ENCODE data around the gene DDI2.

Gene DDI2

DNA sequence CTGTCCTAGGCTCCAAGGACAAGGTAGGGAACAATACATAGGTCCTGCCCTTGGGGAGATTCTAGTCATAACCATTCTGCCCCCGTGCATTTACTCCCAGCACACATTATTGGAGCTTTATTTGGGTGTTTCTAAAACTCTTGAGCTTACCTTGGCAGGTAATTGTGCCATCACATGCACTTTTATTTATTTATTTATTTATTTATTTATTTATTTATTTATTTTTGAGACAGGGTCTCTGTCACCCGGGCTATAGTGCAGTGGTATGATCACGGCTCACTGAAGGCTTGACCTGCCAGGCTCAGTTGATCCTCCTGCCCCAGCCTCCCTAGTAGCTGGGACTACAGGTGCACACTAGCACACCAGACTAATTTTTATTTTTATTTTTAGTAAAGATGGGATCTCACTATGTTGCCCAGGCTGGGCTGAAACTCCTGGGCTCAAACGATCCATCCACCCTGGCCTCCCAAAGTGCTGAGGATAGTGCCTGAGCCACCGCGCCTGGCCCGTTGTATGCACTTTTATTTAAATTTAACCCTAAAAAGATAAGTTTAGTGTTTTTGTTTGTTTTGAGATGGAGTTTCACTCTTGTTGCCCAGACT, 41.6 kb upstream of the DDI2 start:
- no peak overlapping the region for H3K4me3 ChIP-seq (ENCODE audit: low read depth, low read length)
- TF ChIP-seq, protein P1, sequence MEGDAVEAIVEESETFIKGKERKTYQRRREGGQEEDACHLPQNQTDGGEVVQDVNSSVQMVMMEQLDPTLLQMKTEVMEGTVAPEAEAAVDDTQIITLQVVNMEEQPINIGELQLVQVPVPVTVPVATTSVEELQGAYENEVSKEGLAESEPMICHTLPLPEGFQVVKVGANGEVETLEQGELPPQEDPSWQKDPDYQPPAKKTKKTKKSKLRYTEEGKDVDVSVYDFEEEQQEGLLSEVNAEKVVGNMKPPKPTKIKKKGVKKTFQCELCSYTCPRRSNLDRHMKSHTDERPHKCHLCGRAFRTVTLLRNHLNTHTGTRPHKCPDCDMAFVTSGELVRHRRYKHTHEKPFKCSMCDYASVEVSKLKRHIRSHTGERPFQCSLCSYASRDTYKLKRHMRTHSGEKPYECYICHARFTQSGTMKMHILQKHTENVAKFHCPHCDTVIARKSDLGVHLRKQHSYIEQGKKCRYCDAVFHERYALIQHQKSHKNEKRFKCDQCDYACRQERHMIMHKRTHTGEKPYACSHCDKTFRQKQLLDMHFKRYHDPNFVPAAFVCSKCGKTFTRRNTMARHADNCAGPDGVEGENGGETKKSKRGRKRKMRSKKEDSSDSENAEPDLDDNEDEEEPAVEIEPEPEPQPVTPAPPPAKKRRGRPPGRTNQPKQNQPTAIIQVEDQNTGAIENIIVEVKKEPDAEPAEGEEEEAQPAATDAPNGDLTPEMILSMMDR (IDR thresholded peaks at IDR 0.05; ENCODE audit: insufficient read depth, low read depth, low read length, missing control alignments): no peak
- DNase-seq (ENCODE audit: low read depth): no peak

DNA sequence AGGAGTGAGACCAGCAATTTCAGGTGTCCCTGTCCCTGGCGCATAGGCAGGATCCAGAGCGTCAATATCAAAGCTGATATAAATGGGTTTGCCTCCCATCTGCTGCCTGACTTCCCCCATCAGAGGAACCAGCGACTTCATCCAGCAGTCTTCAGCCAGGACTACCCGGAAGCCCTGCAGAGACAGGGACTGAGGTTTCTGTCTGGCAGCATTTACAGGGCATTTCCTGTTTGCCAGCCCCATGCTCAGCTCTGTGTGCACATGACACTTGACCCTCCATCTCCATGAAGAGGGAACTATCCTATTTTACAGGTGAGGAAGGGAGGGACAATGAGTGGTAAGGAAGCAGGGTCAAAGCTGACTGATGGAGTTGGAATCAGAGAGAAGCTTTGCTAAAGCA, 39.6 kb upstream of the DDI2 start:
- TF ChIP-seq, protein P1 (IDR thresholded peaks at IDR 0.05; ENCODE audit: insufficient read depth, low read depth, low read length, missing control alignments): no peak
- no peak overlapping the region for H3K4me3 ChIP-seq (ENCODE audit: low read depth, low read length)
- no peak for DNase-seq (ENCODE audit: low read depth)

DNA sequence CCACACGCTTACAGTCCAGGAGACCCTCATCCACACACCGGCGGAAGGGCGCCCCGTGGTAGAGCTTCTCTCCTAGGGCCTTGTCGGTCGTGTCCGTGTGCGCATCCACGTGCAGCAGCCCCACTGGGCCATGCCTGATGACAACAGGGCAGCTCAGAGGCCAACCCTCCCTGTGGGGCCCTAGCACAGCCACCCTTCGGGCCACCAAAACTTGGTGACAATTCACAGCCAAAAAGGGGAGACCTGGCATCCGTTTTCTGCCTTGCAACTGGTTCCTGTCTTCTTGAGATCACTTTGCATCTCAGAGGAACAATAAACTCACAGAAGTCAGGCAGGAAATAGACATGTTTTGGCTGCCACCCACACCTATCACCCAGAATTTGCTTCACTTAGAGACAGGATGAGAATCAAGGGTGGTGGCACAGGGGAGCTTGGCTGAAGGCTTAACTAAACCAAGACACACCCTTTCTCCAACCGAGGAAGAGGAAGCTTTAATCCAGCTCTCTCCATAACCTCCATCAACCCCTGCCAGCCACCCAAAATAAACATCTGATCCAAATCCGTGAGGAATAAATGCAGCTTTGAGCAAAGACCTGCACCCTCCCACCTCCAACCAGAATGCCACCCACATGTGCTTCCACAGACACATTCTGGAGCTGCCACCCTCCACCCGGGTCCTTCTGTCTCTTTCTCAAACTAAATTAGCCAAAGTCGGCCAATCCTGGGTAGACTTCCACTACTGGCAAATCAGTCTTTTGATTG, 38.2 kb upstream of the DDI2 start:
- H3K4me3 ChIP-seq (ENCODE audit: low read depth, low read length): peak overlapping the region; percentile 21
- TF ChIP-seq, protein P1 (IDR thresholded peaks at IDR 0.05; ENCODE audit: insufficient read depth, low read depth, low read length, missing control alignments): no peak
- DNase-seq (ENCODE audit: low read depth): peak; percentile 72

DNA sequence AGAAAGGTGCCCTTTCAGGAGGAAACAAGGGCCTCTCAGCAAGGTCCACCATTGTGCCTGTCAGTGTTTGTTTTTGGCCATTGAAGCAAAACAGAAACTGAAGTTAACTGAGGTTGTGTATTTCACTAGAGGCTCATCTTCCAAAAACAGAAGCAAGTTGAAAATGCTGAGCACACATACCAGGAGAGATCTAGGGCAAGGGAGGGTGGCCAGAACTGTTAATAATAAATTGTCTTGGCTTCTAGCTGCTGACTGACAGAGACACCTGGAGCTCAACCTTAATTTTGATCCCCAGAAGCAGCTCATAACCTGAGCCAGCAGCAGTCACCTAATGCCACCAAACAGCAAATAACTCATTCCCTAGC, 37.6 kb upstream of the DDI2 start:
- TF ChIP-seq, protein P1 (IDR thresholded peaks at IDR 0.05; ENCODE audit: insufficient read depth, low read depth, low read length, missing control alignments): no peak
- peak; percentile 65 for DNase-seq (ENCODE audit: low read depth)
- peak overlapping the region; percentile 4; the same call in 1 of the 2 replicates for H3K4me3 ChIP-seq (ENCODE audit: low read depth, low read length)

DNA sequence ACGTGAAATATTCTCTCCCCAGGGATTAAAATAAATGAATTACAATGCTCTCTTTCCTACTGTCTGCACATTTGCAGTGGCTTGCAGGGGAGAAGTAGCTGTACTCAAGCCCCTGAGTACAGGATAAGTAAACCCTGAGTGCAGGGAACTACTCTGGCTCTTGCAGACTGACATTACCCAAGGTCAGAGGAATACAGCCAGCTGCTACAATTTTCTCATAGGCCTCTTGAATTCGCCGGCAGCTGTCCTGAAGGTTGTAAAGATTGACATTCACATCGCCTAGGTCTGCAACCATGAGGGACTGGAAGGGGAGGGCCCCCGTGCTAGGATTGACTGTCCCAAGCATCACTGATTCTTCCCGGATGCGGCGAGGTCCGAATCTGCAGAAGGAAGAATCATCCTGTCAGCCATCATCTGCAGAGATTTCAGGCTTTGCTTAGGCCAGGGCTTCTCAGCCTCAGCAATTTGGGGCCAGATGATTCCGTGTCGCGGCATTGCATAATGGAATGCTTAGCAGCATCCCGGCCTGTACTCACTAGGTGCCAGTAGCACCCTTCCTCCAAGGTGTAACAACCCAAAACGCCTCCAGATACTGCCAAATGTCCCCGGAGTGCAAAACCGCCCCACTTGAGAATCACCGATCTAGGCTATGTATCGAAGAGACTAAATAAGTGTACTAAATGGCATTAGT, 34.1 kb upstream of the DDI2 start:
- DNase-seq (ENCODE audit: low read depth): no peak
- TF ChIP-seq, protein P1 (IDR thresholded peaks at IDR 0.05; ENCODE audit: insufficient read depth, low read depth, low read length, missing control alignments): no peak
- no peak overlapping the region for H3K4me3 ChIP-seq (ENCODE audit: low read depth, low read length)

DNA sequence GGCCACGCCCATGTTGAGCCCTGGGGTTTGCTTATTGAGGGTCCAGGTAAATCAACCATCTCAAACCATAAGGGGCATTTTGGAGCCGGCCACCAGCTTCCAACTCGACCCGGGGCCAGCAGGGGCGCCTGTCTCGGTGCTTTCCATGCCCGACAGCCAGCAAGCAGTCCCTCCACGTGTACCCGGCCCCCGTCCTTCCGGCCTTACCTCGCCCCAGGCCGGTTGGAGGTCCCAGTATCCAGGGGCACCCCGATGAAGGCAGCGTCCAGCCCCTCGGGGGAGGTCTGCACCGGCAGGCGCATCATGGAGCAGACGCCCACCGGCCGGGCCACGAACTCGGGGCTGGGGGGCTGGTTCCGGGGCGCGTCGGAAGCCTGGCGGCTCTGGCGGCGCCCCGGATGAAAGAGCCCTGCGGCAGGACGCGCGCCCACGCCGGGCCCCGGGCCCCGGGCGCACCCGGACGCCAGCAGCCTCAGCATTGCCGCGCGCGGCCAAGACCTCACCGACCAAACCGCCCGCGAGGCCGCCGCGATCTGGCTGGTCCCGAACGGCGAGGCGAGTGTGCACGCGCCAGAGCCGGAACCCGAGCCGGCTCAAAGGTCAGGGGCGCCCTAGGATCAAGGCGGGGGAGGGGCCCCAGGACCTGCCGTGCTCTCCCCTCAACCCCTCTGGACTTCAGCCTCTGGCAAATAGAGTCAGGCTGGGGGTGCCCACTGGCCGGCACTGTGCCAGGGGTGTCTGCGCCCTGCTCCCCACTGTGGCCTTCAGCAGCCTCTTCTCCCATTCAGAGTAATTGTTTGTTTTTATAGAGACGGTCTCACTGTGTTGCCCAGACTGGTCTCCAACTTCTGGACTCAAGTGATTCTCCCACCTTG, 32.5 kb upstream of the DDI2 start, which contains the start of gene AGMAT:
Gene AGMAT (minus strand): TSS at position 563 of the 875 bp plus-strand sequence. CDS start 84 bp downstream, at position 479.
- TF ChIP-seq, protein P1 (IDR thresholded peaks at IDR 0.05; ENCODE audit: insufficient read depth, low read depth, low read length, missing control alignments): peak; percentile 39
- DNase-seq (ENCODE audit: low read depth): peak; percentile 86
- peak within 1 kb of the TSS; percentile 65 for H3K4me3 ChIP-seq (ENCODE audit: low read depth, low read length)

Data from GM12865 (cell line).